ENCODE results near the gene UBALD1.

Gene UBALD1

DNA sequence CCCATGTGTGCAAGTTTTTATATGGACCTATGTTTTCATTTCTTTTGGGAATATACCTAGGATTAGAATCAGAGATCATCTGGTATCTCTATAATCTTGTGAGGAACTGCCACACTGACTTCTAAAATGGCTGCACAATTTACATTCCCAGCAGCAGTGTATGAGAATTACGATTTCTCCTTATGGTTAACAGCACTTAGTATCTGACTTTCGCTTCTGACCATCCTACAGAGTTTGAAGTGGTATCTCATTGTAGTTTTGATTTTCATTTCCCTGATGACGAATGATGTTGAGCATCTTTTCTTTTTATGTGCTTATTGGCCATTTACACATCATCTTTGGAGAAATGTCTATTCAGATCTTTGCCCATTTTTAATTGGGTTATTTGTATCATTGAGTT lies 48.5 kb downstream of the UBALD1 start:
- TF ChIP-seq CTCF (IDR thresholded peaks at IDR 0.05; ENCODE audit: low read depth, low read length, missing control alignments): no peak
- DNase-seq (ENCODE audit: low read depth): no peak
- in situ Hi-C loops (cut with HindIII; ENCODE audit: low sequenced_read_pairs): no loop called here

DNA sequence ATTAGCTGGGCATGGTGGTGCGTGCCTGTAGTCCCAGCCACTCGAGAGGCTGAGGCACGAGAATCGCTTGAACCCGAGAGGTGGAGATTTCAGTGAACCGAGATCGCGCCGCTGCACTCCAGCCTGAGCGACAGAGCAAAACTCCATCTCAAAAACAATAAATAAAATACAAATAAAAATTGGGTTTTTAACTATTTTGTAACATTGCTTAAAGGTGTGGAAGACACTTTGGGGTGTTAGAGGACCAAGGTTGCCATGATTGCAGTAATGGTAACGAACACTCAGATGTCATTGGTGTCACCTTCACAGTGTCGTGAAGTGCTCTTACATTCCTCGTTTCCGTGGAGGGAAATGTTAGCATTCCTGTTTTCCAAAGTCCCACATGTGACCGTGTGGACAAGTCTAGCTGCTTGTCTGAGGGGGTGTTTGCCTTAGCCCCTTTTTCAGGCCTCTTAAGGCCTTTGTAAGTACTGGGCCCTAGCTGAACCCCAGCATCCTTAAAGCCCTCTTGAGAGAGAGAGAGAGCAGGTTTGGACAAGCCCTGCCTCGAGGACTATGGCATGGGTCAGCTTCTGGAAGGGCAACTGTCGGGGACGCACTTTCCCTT lies 49.9 kb downstream of the UBALD1 start:
- DNase-seq (ENCODE audit: low read depth): no peak
- in situ Hi-C loops (cut with HindIII; ENCODE audit: low sequenced_read_pairs): no loop called here
- H3K4me3 ChIP-seq (ENCODE audit: low read depth, low read length): no peak overlapping the region
- TF ChIP-seq CTCF (IDR thresholded peaks at IDR 0.05; ENCODE audit: low read depth, low read length, missing control alignments): no peak

More for the DNA sequence above, 48.5 kb downstream of the UBALD1 start:
- no peak overlapping the region for H3K4me3 ChIP-seq (ENCODE audit: low read depth, low read length)

DNA sequence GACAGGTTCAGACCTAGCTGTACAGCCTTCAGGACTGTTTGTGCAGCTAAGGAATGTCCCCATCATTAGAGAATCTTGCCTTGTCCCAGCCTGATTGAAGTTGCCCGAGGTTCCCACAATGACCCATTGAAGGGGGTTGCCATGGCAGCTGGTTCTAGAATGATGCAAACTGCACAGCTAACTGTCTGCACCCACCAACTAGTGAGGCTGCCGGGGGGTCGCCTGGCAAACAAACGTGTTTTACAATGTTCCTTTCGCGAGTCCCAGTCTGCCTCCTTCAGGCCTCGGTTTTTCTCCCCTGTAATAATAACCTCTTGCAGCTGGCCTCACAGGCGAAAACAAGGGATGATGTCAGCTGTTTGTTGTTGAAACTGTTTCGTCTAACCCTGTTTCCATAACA lies 53.1 kb downstream of the UBALD1 start:
- in situ Hi-C loops (cut with HindIII; ENCODE audit: low sequenced_read_pairs): no loop called here
- H3K4me3 ChIP-seq (ENCODE audit: low read depth, low read length): no peak overlapping the region
- no peak for DNase-seq (ENCODE audit: low read depth)
- TF ChIP-seq CTCF (IDR thresholded peaks at IDR 0.05; ENCODE audit: low read depth, low read length, missing control alignments): no peak

Measured in astrocyte of the cerebellum (primary cell).